Measurements from ENCODE around the gene RIT2. TPM values are rescaled to one million over a fixed set of nuclear protein-coding genes. Genes with fewer than 3 reads are reported as not detected.
"Not testable (repeated sequence)": the region's sequence is repeated elsewhere in the genome, so short reads cannot be mapped to it uniquely, and the experiment has no call there.

Gene RIT2
- total RNA-seq, 1 donor from 2014 or later, result 21.8 TPM

GRCh38 chr18:42828881-42829280 lies 286.6 kb downstream of the RIT2 start:
- no peak for DNase-seq

- no peak for DNase-seq
These were observed 291.3 kb downstream of the RIT2 start for GRCh38 chr18:42824178-42824577.

- DNase-seq, result no peak
These were observed 292.8 kb downstream of the RIT2 start for GRCh38 chr18:42822711-42823110.

- DNase-seq, result no peak
These were observed 294.0 kb downstream of the RIT2 start for GRCh38 chr18:42821492-42821891.

- no peak for DNase-seq
These were observed 300.9 kb downstream of the RIT2 start for GRCh38 chr18:42814618-42815017.

GRCh38 chr18:42814184-42814583 lies 301.3 kb downstream of the RIT2 start:
- DNase-seq, result no peak

- DNase-seq, result no peak
These were observed 301.9 kb downstream of the RIT2 start for GRCh38 chr18:42813570-42813969.

GRCh38 chr18:42807887-42808286 lies 307.6 kb downstream of the RIT2 start:
- no peak for DNase-seq

- no peak for DNase-seq
These were observed 313.8 kb downstream of the RIT2 start for GRCh38 chr18:42801706-42802105.

GRCh38 chr18:42798606-42799170 lies 316.8 kb downstream of the RIT2 start:
- no peak for DNase-seq

GRCh38 chr18:42795213-42795789 lies 320.2 kb downstream of the RIT2 start:
- not testable (repeated sequence) for DNase-seq

GRCh38 chr18:42792731-42793130 lies 322.8 kb downstream of the RIT2 start:
- DNase-seq, result no peak

- DNase-seq, result no peak
These were observed 330.9 kb downstream of the RIT2 start for GRCh38 chr18:42784632-42785031.

GRCh38 chr18:42782929-42783328 lies 332.6 kb downstream of the RIT2 start:
- no peak for DNase-seq

GRCh38 chr18:42781298-42781815 lies 334.1 kb downstream of the RIT2 start:
- no peak for DNase-seq

GRCh38 chr18:42780171-42780570 lies 335.3 kb downstream of the RIT2 start:
- DNase-seq, result no peak

- no peak for DNase-seq
These were observed 336.9 kb downstream of the RIT2 start for GRCh38 chr18:42778445-42779042.

- no peak for DNase-seq
These were observed 337.5 kb downstream of the RIT2 start for GRCh38 chr18:42778024-42778423.

- DNase-seq, result no peak
These were observed 341.6 kb downstream of the RIT2 start for GRCh38 chr18:42773870-42774269.

- DNase-seq, result no peak
These were observed 343.5 kb downstream of the RIT2 start for GRCh38 chr18:42771936-42772335.

- DNase-seq, result no peak
These were observed 350.2 kb downstream of the RIT2 start for GRCh38 chr18:42765302-42765701.

- no peak for DNase-seq
These were observed 355.2 kb downstream of the RIT2 start for GRCh38 chr18:42760290-42760689.

GRCh38 chr18:42758852-42759251 lies 356.6 kb downstream of the RIT2 start:
- DNase-seq, result no peak

GRCh38 chr18:42756214-42756613 lies 359.3 kb downstream of the RIT2 start:
- DNase-seq, result no peak
